ENCODE results near the gene ACADSB. TPM values are rescaled to one million over a fixed set of nuclear protein-coding genes. Genes with fewer than 3 reads are reported as not detected.

ACADSB gene
- total RNA-seq, 4 donors from 2014 or later: 16.2 to 40.2 (median 22.0) TPM

- in situ Hi-C loops (cut with MboI; ENCODE audit: low sequenced_read_pairs in 4 of 4) (no loop called here), intact Hi-C loops (cut with DNase I; ENCODE audit: low total_unique reads) (no loop called here)
- Histone ChIP-seq H3K27me3 (peaks cover 0 to 12% (median 4%) of the 10 kb centered on the region in 3 donors), H3K27ac (no peak overlapping the region), H3K9me3 (no peaks in the 10 kb centered on the region), H3K36me3 (no peaks in the 10 kb centered on the region), H3K4me3 (no peak overlapping the region), H3K4me1 (no peaks in the 10 kb centered on the region)
- DNase-seq (no peak), ATAC-seq (no peak)
- TF ChIP-seq CTCF (IDR thresholded peaks at IDR 0.05 in 4 of 5, conservative IDR thresholded peaks at IDR 0.05 in 1 of 5) (no peak), POLR2A (IDR thresholded peaks at IDR 0.05) (no peak)
Observed at GRCh38 chr10:123068087-123068853, 59.5 kb downstream of the ACADSB start.

- no peak for ATAC-seq
- Histone ChIP-seq H3K4me1 (no peaks in the 10 kb centered on the region), H3K27ac (no peak overlapping the region), H3K36me3 (no peaks in the 10 kb centered on the region), H3K9me3 (no peaks in the 10 kb centered on the region), H3K4me3 (no peak overlapping the region), H3K27me3 (peaks cover 0 to 12% (median 4%) of the 10 kb centered on the region in 3 donors)
- no peak for DNase-seq
- no peak for TF ChIP-seq POLR2A (IDR thresholded peaks at IDR 0.05)
- no peak for TF ChIP-seq CTCF (IDR thresholded peaks at IDR 0.05 in 4 of 5, conservative IDR thresholded peaks at IDR 0.05 in 1 of 5)
- intact Hi-C loops (cut with DNase I; ENCODE audit: low total_unique reads): no loop called here
- in situ Hi-C loops (cut with MboI; ENCODE audit: low sequenced_read_pairs in 4 of 4): no loop called here
Observed at GRCh38 chr10:123069246-123069986, 60.6 kb downstream of the ACADSB start.

- H3K4me1 ChIP-seq: no peaks in the 10 kb centered on the region
- intact Hi-C loops (cut with DNase I; ENCODE audit: low total_unique reads): no loop called here
- DNase-seq: no peak
- no peak overlapping the region for H3K4me3 ChIP-seq
- H3K36me3 ChIP-seq: no peaks in the 10 kb centered on the region
- H3K9me3 ChIP-seq: no peaks in the 10 kb centered on the region
- in situ Hi-C loops (cut with MboI; ENCODE audit: low sequenced_read_pairs in 4 of 4): no loop called here
- H3K27me3 ChIP-seq: peaks cover 0 to under 1% (median 0%) of the 10 kb centered on the region in 3 donors
- ATAC-seq: no peak
- TF ChIP-seq CTCF (IDR thresholded peaks at IDR 0.05 in 4 of 5, conservative IDR thresholded peaks at IDR 0.05 in 1 of 5) (no peak), POLR2A (IDR thresholded peaks at IDR 0.05) (no peak)
- H3K27ac ChIP-seq: no peak overlapping the region
Observed at GRCh38 chr10:123073187-123073586, 64.4 kb downstream of the ACADSB start.

GRCh38 chr10:123074215-123074614 is 65.4 kb downstream of the ACADSB start:
- DNase-seq (no peak), ATAC-seq (no peak)
- Histone ChIP-seq H3K27ac (no peak overlapping the region), H3K27me3 (no peaks in the 10 kb centered on the region), H3K9me3 (no peaks in the 10 kb centered on the region), H3K36me3 (no peaks in the 10 kb centered on the region), H3K4me3 (no peak overlapping the region), H3K4me1 (no peaks in the 10 kb centered on the region)
- TF ChIP-seq CTCF (IDR thresholded peaks at IDR 0.05 in 4 of 5, conservative IDR thresholded peaks at IDR 0.05 in 1 of 5): no peak
- TF ChIP-seq POLR2A (IDR thresholded peaks at IDR 0.05): no peak
- intact Hi-C loops (cut with DNase I; ENCODE audit: low total_unique reads): no loop called here
- in situ Hi-C loops (cut with MboI; ENCODE audit: low sequenced_read_pairs in 4 of 4): no loop called here
